Tibial nerve (tissue), 3 donors: Measurements from ENCODE around the gene NEU4.

ENCODE experiments used
- POLR2A ChIP-seq, 2 donors: fragments of 450-650 bp; IDR thresholded peaks; one replicate each; pipeline ENCODE4 v1.6.1; 2017; ENCODE audit warnings: antibody characterized with exemption in 2 of 2, mild to moderate bottlenecking in 2 of 2, moderate library complexity in 2 of 2
- TF ChIP-seq, protein P1 (sequence below), 5 experiments: fragments of 200-600 bp in 3 of 5; fragments of 450-650 bp in 2 of 5; sonication (generic) in 3 of 5; IDR thresholded peaks; one replicate each; pipeline ENCODE4 v1.5.1; 2016 to 2019; ENCODE audit warnings: antibody characterized with exemption in 5 of 5, mild to moderate bottlenecking in 3 of 5, moderate library complexity in 2 of 5

GRCh38 chr2:241780939-241781569 is 27.9 kb upstream of the NEU4 start:
- TF ChIP-seq, protein P1, sequence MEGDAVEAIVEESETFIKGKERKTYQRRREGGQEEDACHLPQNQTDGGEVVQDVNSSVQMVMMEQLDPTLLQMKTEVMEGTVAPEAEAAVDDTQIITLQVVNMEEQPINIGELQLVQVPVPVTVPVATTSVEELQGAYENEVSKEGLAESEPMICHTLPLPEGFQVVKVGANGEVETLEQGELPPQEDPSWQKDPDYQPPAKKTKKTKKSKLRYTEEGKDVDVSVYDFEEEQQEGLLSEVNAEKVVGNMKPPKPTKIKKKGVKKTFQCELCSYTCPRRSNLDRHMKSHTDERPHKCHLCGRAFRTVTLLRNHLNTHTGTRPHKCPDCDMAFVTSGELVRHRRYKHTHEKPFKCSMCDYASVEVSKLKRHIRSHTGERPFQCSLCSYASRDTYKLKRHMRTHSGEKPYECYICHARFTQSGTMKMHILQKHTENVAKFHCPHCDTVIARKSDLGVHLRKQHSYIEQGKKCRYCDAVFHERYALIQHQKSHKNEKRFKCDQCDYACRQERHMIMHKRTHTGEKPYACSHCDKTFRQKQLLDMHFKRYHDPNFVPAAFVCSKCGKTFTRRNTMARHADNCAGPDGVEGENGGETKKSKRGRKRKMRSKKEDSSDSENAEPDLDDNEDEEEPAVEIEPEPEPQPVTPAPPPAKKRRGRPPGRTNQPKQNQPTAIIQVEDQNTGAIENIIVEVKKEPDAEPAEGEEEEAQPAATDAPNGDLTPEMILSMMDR (IDR thresholded peaks at IDR 0.05): no peak
- TF ChIP-seq POLR2A (IDR thresholded peaks at IDR 0.05): no peak
